Spleen (tissue), 7 donors: Measurements from ENCODE around the gene CDK8.

Experiments used
- CTCF ChIP-seq, 11 experiments: fragments of 200-600 bp in 7 of 11; fragments of 450-650 bp in 4 of 11; sonication (generic) in 4 of 11; IDR thresholded peaks in 8 of 11; conservative IDR thresholded peaks in 3 of 11; 1 replicate in 7 of 11; 2 replicates in 4 of 11; pipeline versions ENCODE4 v1.4.0 to v1.8.0; 2016 to 2021; ENCODE audit warnings: antibody characterized with exemption in 11 of 11, inconsistent platforms in 4 of 11, mild to moderate bottlenecking in 1 of 11
- POLR2AphosphoS5 ChIP-seq, 3 donors: sonication (generic); formaldehyde crosslinking; IDR thresholded peaks; one replicate each; pipeline ENCODE4 v1.5.1; 2017; ENCODE audit warnings: antibody characterized with exemption in 3 of 3
- donor health status: DM: no; HTN: no; CAD: no; lungs with moderate emphysema.
- donor health status: DM: no; HTN: no; CAD: no.
- donor health status: DM: no; HTN: no; CAD: no.

GRCh38 chr13:26307701-26308100, 53.8 kb downstream of the CDK8 start:
- TF ChIP-seq CTCF (IDR thresholded peaks at IDR 0.05 in 8 of 11, conservative IDR thresholded peaks at IDR 0.05 in 3 of 11) (no peak), POLR2AphosphoS5 (IDR thresholded peaks at IDR 0.05) (no peak)
